ENCODE data around the gene SNORC.

GRCh38 chr2:232897598-232898408 is 27.7 kb downstream of the SNORC start:
- TF ChIP-seq YY1 (IDR thresholded peaks at IDR 0.05; ENCODE audit: insufficient read depth, insufficient read length) (no peak), SUZ12 (IDR thresholded peaks at IDR 0.05; ENCODE audit: extremely low read depth, insufficient read depth, insufficient read length) (no peak)

All from NT2/D1 (cell line).